CD4-positive, alpha-beta T cell treated with Interferon alpha-2 for 1 hour (primary cell): ENCODE data around the gene MNS1.
"Not testable (repeated sequence)": the region's sequence is repeated elsewhere in the genome, so short reads cannot be mapped to it uniquely, and the experiment has no call there.

ENCODE experiments used
- DNase-seq, 2 donors: peaks; one replicate each; pipeline ENCODE4 v3.0.0-alpha.2; 2020 to 2022

MNS1 gene

DNA sequence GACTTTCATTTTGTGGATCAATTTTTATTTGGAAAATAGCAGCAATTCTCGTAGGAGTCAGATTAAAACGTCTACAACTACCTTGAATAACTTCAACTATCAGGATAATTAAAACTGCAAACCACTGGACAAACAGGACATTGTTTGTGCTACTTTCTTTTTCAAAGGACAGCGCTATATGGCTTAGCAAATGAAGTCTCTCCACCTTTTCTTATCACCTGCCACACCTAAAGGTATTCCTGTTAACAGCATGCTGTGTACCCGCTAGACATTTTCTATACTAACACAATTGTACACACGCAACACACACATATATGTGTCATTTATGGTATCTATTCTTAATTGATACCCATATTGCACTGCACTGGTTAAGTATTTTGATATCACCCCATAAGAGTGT lies 19.2 kb downstream of the MNS1 start:
- no peak for DNase-seq

DNA sequence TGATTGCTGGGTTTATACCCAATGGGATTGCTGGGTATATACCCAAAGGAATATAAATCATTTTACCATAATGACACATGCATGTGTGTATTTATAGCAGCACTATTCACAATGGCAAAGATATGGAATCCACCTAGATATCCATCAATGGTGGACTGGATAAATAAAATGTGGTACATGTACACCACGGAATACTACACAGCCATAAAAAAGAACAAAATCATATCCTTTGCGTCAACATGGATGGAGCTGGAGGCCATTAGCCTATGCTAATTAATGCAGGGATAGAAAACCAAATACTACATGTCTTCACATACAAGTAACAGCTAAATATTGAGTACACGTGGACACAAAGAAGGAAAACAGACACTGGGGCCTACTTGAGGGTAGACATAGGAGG lies 22.6 kb downstream of the MNS1 start:
- no peak for DNase-seq

DNA sequence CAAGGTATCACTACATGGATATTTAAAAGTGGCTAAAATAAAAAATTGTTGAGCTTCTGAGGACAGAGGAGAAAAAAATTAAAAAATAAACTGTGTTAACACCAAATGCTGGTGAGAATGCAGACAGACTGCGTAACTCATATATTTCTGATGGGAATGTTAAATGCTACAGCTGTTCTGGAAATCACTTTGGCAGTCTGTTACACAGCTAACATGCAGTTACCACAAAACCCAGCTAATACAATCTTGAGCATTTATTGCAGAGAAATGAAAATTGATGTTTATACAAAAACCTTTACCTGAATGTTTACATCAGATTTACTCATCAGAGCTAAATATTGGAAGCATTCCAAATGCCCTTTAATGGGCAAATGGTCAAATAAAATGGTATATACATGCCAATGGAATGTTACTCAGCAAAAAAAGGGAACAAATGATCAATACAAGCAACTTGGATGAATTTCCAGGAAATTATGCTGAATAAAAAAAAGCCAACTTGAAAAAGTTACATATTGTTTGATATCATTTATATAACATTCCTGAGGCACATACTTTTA lies 24.6 kb downstream of the MNS1 start:
- DNase-seq: no peak

DNA sequence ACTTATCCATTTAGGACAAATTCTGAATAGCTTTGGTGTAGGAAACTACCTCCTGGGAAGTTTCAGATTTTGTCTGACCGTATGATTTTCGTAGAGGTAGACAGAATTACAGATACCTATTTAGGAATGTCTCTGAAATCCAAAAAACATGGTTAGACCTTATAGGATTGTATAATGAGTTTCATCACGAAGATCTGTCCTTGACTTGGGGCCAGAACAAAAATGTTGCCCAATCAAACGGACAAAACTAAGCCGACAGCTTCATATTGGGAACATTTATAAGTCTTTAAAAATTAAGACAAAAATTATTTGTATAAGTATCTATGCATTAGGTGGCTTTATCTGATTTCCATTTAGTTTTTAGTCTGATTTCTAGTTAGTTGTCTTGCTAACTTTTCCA lies 32.6 kb downstream of the MNS1 start:
- no peak for DNase-seq

DNA sequence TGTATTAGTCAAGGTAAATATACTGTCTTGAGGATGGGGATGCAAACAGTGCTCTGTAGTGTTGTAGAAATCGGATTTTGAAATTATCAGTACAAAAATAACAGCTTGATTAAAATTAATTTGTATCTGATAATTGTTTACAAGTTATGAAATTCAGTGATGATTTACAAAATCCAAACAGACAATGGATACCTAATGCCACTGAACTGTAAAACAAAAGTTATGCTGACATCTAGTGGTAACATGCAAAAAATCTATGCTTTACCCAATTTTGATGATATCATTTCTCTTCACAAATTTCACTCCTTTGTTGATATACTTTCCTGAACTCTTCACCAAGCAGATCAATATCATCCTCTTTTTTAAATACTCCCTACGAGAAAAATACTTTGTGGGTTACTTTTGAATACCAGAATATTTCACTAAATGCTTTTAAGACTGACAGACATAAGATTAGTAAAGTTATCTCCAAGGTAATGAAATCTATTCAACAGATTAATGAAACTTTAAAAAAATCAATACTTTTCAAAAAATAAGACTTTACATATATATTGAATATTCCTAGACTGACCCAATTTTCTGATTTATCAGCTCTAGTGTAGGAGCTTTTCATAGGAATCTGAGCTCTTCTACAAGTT lies 36.0 kb downstream of the MNS1 start:
- DNase-seq: peak in 1 of 2 donors; percentile 20

DNA sequence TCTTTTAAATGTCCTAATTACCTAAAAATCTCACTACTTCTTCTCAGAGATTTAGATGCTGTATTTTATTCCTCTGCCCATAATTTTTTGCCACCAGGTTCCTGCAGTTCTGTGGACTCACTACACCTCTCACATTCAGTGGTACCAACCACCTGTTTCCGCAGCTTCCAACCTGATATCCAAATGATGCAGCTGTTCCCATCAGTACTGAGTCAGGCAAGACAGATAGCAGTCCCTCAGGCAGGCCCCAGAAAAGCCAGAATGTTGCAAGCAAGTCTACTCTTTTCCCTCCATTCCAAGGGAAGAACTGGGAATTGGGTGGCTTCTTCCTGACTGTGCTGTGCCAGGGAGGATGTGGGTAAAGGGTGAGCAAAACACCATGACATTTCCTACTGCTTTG lies 39.0 kb downstream of the MNS1 start:
- no peak for DNase-seq

DNA sequence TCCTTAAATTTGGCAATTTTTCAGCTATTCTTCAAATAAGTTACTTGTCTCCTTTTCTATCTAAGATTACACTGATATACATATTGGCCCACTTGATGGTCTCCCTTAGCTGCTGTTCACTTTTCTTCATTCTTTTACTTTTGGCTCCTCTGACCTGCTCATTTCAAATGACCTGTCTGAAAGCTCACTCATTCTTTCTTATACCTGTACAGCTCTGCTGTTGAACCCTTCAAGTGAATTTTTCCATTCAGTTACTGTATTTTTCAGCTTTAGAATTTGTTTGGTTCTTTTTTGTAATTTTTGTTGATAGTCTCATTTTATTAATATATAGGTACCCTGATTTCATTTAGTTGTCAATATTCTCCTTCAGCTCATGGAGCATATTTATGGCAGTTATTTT lies 39.7 kb downstream of the MNS1 start:
- DNase-seq: no peak

DNA sequence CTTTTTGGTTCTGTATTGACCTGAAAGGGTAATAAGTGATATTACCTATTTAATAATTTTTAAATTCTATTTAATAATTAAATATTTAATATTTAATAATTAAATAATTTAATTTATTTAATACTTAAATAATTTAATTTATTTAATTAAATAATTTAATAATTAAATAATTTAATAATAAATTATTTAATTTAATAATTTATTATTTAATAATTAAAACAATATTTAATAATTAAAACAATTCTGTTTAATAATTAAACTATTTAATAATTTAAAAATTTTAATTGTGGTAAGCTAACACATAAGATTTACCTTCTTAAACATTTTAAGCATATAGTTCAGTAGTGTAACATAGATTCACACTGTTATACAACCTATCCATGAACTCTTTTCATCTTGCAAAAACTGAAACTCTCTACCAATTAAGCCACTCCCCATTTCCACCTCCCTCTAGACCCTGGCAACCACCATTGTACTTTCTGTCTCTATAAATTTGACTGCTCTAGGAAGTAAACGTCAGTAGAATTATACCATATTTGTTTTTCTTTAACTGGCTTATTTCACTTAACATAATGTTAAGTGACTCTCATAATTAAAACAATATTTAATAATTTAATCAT lies 51.7 kb downstream of the MNS1 start:
- not testable (repeated sequence) for DNase-seq

DNA sequence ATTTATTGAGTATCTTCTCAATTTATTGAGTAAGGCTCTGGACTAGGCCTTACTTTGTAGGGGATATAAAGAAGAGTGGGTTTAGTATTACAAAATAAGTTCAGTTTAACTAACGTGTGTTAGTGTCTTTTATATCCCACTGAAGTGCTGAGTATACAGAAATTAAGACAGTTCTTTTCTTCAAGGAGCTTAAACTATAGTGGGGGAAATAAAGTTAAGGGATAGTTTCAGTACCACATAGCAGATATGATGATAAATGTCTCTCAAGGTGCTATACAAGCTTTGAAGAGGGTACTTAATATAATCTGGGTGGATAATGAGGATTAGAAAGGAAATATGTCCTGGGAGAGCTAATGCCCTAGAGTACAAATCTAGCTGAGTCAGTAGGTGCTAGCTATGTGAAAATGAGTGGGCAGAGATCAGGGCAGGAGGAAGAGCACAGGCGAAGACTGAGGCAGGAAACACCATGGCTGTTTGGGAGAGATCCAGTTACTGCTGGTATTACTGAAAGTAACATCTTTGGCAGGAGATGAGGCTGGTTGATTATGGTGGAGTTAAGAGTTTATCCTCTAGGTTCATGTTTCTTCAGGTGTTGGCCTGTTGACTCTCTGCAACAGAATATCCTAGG lies 53.7 kb downstream of the MNS1 start:
- DNase-seq: no peak

DNA sequence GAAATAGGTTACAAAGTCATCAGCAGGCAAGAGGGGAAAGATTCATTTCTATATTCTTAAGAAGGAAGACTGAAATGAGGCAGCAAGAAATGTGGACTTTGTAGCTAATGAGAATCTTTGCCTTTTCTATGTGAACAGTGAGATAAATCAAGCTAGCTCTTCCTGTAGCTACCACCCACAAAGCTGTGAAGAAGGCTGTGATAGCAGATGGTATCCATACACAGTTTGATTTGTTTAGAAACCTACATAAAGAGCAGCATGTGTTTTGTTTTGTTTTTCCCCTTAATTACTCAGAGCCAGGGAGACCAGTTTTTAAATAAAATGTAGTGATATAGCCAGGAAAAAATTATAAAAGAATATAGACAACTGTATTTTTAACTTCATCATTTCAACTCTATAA lies 54.2 kb downstream of the MNS1 start:
- no peak for DNase-seq

DNA sequence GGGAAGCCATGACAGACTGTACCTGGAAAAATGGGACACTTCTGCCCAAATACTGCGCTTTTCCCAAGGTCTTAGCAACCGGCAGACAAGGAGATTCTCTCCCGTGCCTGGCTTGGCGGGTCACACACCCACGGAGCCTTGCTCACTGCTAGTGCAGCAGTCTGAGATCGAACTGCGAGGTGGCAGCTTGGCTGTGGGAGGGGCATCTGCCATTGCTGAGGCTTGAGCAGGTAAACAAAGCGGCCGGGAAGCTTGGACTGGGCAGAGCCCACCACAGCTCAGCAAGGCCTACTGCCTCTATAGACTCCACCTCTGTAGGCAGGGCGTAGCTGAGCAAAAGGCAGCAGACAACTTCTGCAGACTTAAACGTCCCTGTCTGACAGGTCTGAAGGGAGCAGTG lies 65.7 kb downstream of the MNS1 start:
- DNase-seq: not testable (repeated sequence)

DNA sequence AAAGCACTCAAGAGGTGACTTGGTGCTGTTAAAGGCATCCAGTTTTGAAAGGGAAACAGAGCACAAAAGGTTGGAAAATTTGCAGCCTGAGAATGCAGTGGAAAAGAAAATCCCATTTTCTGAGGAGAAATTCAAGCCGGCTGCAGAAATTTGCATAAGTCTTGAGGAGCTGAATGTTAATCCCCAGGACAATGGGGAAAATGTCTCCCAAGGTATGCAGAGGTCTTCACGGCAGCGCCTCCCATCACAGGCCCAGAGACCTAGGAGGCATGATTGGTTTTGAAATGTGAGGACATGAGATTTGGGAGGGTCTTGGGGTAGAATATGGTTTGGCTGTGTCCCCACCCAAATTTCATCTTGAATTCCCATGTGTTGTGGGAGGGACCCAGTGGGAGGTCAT lies 67.6 kb downstream of the MNS1 start:
- DNase-seq: not testable (repeated sequence)

DNA sequence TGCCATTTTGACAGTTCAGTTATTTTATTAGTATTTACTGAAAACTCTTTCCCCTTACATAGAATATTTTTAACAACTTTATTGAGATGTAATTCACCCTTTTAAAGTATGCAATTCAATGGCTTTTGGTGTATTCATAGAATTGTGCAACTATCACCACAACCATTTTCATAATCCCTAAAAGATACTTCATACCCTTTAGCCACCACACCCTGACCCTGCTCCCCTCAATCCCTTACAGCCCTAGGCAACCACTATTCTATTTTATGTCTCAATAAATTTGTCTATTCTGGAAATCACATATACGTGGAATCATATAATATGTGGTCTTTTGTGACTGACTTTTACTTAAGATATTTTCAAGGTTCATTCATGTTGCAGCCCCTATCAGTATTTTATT lies 70.0 kb downstream of the MNS1 start:
- no peak for DNase-seq

DNA sequence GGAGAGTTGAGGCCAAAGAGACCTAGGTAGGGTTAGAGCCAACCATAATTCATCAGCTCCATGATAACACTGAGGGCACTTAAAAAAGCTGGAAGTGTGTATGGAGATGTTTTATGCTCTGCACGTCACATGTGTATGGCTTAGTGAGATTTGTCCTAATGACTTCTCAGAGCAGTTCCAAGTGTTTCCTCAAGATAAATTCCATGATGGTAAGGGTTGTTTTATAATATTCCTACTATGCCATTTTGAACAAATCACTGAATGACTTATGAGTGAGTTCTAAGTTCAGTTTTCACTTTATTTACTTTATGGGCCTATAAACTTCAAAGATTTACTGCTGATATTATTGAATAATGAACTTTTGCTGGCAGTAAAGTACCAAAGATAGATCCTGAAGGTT lies 71.7 kb downstream of the MNS1 start:
- DNase-seq: no peak

DNA sequence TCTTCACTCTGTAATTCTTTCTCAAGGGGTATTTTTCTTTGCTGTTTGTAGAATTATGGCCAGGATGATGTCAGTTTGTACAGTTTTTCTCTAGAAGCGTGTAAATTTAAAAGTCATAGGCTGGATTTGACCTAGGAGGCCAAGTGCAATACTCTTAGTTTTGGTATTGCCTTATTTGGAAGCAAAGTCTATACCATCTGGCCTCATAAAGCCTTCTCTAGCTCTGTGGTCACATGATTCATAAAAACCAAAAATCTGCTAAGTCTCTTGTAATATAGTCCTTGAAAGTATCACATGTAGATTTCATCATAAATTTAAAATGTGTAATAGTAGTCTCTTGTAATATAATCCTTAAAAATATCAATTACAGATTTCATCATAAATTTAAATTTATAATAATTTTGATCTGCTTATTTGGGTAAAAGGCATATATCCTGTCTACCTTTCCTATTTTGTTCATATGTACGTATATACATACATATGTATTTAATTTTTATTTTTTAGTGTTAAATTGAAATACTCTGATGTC lies 74.1 kb downstream of the MNS1 start:
- DNase-seq: no peak

DNA sequence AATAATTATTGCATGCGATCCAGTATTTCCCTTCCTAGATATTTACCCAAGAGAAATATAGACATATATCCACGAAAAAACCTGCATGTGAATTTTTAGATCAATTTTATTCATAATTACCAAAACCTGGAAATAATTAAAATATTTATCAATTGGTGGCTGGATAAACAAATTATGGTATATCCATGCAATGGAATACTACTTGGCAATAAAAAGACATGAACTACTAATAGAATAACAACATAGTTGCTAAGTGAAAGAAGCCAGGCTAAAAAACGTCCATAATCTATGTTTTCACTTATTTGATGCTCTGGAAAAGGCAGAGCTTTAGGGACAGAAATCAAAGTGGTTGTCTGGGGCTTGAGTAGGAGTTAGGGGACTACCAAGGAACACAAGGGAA lies 79.0 kb downstream of the MNS1 start:
- DNase-seq: no peak

DNA sequence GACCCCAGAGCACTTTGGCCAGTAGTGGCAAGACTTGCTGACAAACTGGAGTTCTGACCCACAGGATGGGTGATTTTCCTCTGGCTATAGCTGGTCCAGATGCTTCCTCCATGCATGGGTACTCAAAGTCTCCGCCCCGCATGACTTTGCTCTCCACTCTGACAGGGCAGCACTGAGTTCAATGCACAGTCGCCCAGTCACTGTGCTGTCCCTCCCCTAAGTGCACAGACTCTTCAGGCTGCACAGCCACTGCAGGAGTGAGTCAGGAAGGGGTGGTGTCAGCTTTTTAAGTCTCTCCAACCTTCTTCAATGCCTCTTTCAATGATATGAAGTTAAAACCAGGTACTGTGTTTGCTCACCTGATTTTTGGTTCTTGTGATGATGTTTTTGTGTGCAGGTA lies 81.9 kb downstream of the MNS1 start:
- DNase-seq: no peak
